T-helper 17 cell (primary cell): ENCODE data around the gene FPR3. TPM values are rescaled to one million over a fixed set of nuclear protein-coding genes. Genes with fewer than 3 reads are reported as not detected.

Source experiments
- ATAC-seq: fragments of 150-1000 bp; cut with Tn5 transposase; 2 replicates; pipeline ENCODE4 v1.10.0; 2021; ENCODE audit warnings: mild to moderate bottlenecking, moderate library complexity
- DNase-seq, 3 donors: peaks; one replicate each; pipeline versions ENCODE4 v3.0.0 to v3.0.0-alpha.2; 2020 to 2021
- H3K9me3 ChIP-seq: one replicate; pipeline ENCODE4 v1.7.0; 2013; ENCODE audit warnings: low read length, mild to moderate bottlenecking; ENCODE audit not compliant: control insufficient read depth, poor library complexity, severe bottlenecking
- H3K27ac Mint-ChIP-seq: one replicate; pipeline ENCODE4 v1.8.0; 2022; ENCODE audit warnings: mild to moderate bottlenecking, moderate library complexity, mixed read lengths
- H3K27me3 Mint-ChIP-seq: one replicate; pipeline ENCODE4 v1.8.0; 2022; ENCODE audit warnings: mixed read lengths
- H3K36me3 Mint-ChIP-seq: one replicate; pipeline ENCODE4 v1.8.0; 2022; ENCODE audit warnings: low read depth, mixed read lengths
- H3K4me1 Mint-ChIP-seq: one replicate; pipeline ENCODE4 v1.8.0; 2022; ENCODE audit warnings: mild to moderate bottlenecking, mixed read lengths
- H3K4me3 Mint-ChIP-seq: one replicate; pipeline ENCODE4 v1.8.0; 2022; ENCODE audit warnings: mild to moderate bottlenecking, moderate library complexity, mixed read lengths
- total RNA-seq, 4 donors: library from RNA in 2 of 4; stranded (reverse) in 2 of 4; gene quantifications; one replicate each; pipeline ENCODE4 v1.2.3 and lab custom pipeline; 2022 to 2026

The FPR3 gene
- total RNA-seq, 2 donors from 2014 or later = not detected

DNA sequence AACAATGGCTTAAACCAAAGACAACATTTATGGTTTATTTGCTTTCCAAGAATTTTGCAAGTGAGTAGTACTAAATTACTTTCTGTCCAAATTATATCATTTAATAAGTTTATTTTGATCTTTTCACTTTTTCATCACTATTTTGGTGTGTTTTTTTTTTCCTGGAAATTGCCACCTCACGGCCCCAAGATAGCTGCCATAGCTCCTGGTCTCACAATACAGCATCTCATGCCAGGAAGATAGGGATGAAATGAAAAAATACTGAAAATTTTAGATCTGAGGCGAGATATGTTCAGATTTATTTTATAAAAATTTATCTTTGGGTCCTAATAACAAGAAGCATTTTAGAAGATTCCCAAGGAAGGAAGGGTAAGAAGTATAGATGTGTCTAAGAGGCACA lies 6.9 kb upstream of the FPR3 start:
- DNase-seq (no peak), ATAC-seq (no peak)
- H3K4me1 Mint-ChIP-seq = no peaks in the 10 kb centered on the region
- peaks cover 5% of the 10 kb centered on the region for H3K9me3 ChIP-seq
- no peak overlapping the region for H3K4me3 Mint-ChIP-seq
- H3K27me3 Mint-ChIP-seq = no peaks in the 10 kb centered on the region
- peaks cover 2% of the 10 kb centered on the region for H3K36me3 Mint-ChIP-seq
- H3K27ac Mint-ChIP-seq = no peak overlapping the region

DNA sequence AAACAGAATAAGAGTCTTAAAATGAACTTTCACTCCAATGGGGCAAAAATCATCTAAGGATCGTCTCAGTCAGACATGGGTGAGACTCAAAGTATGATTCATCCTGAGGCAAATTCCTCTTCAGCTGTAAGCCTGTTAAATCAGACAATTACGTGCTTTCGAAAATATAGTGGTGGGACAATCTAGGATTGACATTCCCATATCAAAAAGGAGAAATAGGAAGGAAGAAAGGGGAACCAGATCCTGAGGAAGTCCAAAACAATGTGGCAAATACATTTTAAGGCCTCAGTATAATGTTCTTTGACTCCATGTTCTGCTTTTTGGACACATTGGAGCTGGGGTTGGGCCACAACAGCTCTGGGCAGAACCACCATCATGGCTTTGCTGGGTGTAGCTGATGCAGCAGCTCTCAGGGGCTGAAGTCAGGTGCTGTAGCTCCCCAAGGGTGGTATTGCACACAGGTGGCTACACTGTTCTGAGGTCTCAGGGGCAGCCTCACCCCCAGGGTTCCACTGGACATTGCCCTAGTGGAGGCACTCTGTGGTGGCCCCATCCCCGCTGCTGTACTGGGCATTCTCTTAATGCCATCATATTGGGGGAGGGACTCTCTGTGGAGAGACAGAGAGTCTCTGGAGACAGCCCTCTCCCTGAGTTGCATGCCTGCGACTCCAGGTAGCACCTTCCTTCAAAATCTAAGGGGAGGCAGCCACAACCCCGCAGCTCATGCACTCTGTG lies 5.7 kb upstream of the FPR3 start:
- H3K27me3 Mint-ChIP-seq = no peaks in the 10 kb centered on the region
- no peak overlapping the region for H3K27ac Mint-ChIP-seq
- no peak overlapping the region for H3K4me3 Mint-ChIP-seq
- H3K36me3 Mint-ChIP-seq = peaks cover 2% of the 10 kb centered on the region
- ATAC-seq = no peak
- H3K9me3 ChIP-seq = peaks cover 5% of the 10 kb centered on the region
- DNase-seq = no peak
- no peaks in the 10 kb centered on the region for H3K4me1 Mint-ChIP-seq

DNA sequence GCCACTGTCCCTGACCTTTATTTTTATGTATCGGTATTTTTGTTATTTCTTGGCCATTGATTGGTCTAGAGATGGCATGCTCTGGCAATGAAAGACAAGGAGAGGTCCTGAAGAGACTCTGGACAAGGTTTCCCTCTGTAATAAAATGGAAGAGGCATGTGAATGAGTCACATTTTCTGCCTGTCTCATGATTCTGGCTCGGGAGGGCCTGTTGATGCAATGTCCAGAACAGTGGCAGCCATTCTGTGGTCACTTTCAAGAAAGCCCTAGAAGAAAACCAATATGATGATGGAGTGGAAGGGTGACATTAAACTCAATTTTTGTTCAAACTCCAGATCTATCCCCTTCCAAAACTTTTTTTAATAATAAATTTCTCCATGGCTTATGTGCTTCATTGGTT lies 2.0 kb upstream of the FPR3 start:
- Mint-ChIP-seq H3K27ac (no peak overlapping the region), H3K27me3 (no peaks in the 10 kb centered on the region), H3K4me3 (no peak overlapping the region), H3K36me3 (peaks cover 2% of the 10 kb centered on the region), H3K4me1 (no peaks in the 10 kb centered on the region)
- ATAC-seq = no peak
- no peak for DNase-seq
- H3K9me3 ChIP-seq = peaks cover 5% of the 10 kb centered on the region

DNA sequence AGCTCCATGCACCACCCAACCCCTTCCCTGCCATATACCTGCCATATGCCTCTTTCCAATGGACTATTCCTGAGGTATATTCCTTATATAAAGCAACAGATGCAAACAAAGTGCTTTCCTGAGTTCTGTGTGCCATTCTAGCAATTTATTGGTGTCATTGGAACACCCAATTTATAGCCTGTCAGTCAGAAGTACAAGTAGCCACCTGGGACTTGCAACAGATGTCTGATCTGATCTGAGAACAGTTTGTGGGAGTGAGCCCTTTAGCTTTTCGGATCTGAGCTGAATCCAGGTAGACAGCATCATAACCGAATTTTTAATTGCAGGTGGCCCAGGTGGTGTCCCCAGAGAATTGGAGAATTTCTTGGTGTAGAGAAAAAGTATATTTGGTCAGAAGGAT lies 963 bp upstream of the FPR3 start:
- Mint-ChIP-seq H3K27me3 (no peaks in the 10 kb centered on the region), H3K36me3 (peaks cover under 1% of the 10 kb centered on the region), H3K4me1 (no peaks in the 10 kb centered on the region), H3K4me3 (no peak overlapping the region), H3K27ac (no peak overlapping the region)
- peaks cover 5% of the 10 kb centered on the region for H3K9me3 ChIP-seq
- DNase-seq (no peak), ATAC-seq (no peak)

DNA sequence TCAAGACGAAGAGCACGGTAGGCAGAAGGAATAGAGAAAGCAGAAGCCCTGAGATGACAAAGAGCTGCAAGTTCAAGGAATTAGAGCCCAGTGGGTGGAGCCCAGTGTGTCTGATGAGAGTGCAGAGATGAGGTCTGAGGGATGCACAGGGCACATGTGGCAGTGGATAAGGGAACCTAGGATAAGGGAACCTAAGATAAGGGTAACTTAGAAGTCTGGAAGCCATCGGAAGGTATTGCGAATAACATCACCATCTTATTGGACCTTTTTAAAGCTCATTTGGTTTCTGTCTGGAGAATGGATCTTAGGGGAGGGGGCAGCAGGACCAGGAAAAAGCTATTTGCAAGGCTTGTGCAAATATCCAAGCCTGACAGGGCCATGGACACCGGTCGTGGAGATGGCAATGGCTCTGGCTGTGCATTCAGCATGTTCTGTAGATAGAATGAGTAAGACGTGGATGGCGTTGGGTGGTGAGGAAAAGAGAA lies 1.3 kb downstream of the FPR3 start:
- peaks cover 5% of the 10 kb centered on the region for H3K27me3 Mint-ChIP-seq
- H3K36me3 Mint-ChIP-seq = no peaks in the 10 kb centered on the region
- DNase-seq = no peak
- no peaks in the 10 kb centered on the region for H3K4me1 Mint-ChIP-seq
- no peak for ATAC-seq
- no peak overlapping the region for H3K27ac Mint-ChIP-seq
- H3K4me3 Mint-ChIP-seq = no peak overlapping the region
- peaks cover 3% of the 10 kb centered on the region for H3K9me3 ChIP-seq

DNA sequence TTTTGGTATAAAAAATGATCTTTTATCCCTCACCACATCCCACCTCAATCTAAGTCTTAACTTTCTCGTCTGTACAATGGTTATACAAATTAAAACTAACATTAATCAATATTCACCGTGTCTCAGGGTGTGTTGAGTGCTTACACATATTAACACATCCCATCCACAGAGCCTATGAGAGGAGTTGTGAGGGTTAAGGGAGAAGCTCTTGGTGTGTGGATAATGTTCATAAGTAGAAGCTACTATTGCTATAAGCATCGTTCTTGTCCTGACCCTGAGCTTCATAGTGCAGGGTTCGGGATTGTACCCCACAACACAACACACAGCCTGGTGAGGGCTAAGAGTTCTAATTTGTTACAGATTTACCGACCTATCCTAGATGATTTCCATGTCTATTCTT lies 2.5 kb downstream of the FPR3 start:
- DNase-seq (no peak), ATAC-seq (no peak)
- Mint-ChIP-seq H3K4me3 (no peak overlapping the region), H3K27me3 (peaks cover 5% of the 10 kb centered on the region), H3K36me3 (no peaks in the 10 kb centered on the region), H3K27ac (no peak overlapping the region), H3K4me1 (no peaks in the 10 kb centered on the region)
- H3K9me3 ChIP-seq = peaks cover 3% of the 10 kb centered on the region

DNA sequence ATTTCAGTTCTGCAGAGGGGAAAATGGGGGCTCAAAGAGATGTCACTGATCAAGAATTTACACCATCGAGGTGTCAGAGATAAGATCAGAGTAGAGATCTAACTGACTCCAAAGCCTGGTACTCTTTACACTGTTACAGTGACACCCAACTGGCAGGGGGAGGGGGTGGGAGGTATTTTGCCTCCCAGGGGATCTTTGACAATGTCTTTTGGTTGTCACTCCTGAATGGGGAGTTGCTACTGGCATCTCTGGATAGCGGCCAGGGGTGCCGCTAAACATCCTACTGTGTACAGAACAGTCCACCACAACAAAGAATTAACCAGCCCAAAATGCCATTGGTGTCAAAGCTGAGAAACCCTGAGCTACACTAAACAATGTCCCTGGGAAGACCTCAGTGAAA lies 3.1 kb downstream of the FPR3 start:
- Mint-ChIP-seq H3K27me3 (peaks cover 5% of the 10 kb centered on the region), H3K36me3 (no peaks in the 10 kb centered on the region), H3K4me3 (no peak overlapping the region), H3K4me1 (no peaks in the 10 kb centered on the region), H3K27ac (no peak overlapping the region)
- no peaks in the 10 kb centered on the region for H3K9me3 ChIP-seq
- DNase-seq (no peak), ATAC-seq (no peak)

DNA sequence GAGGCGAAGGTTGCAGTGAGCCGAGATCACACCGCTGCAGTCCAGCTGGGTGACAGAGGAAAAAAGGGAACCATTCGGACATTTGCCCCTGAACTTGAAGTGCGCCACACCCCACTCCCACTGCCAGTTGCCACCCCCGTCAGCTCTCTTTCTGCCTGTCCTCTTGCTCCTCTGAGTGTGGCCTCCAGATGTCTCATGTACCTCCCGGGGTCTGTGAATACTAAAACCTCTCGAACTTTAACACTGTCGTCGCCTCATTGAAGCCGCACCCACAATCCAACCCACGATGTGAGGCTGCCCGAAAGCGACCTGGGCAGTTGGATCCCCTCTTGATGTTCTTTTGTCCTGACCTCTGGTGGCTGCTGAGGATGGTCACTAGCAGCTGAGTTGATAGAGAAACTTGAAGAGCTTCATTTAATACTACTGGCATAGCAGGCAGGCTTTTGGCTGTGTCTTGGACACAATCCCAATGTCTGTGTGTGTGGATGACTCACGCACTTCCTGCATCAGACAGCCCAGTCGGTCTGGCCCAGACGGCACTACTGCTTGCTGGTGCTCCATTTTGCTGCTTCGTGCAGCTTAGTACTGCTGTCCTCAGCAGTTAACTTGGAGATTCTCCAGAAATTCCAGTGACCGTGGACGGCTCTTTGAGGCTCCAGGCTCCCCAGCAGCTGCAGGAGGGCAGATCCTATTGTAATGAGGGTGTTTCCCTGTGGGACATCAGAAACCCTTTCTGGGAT lies 4.2 kb downstream of the FPR3 start:
- peaks cover 5% of the 10 kb centered on the region for H3K27me3 Mint-ChIP-seq
- H3K36me3 Mint-ChIP-seq = no peaks in the 10 kb centered on the region
- no peak overlapping the region for H3K27ac Mint-ChIP-seq
- no peaks in the 10 kb centered on the region for H3K9me3 ChIP-seq
- no peak for DNase-seq
- H3K4me1 Mint-ChIP-seq = no peaks in the 10 kb centered on the region
- ATAC-seq = no peak
- H3K4me3 Mint-ChIP-seq = no peak overlapping the region

DNA sequence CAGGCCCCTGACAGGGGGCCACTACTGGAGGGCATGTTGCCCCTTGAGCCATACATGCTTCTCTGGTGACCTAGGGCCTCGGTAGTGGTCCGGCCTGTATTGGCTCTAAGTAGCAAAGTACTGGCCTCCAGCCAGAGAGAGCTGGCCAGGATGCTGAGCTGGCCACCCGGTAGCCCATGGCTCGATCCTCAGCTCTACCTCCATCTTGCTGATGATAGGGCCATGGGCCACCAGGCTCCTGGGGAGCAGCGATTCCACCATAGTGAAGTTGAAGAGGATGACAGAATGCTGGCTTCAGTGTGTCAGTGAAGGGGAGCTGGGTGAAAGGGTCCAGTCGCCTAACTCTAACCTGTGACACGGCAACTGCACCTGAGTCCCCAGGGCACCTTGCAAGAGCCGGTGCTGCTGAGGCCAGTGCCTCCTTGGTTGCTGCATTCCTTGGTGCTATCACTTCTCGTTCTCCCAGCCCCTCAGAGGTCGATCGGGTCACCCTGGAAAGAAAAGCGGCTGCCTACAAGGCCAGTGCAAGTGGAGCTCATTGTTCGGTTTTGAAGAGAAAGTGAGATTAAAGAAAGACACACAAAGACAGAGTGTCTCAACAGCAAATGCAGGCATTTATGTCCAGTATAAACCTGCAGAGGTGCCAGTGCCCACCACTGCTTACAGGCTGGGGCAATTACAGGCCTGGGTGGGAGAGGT lies 5.0 kb downstream of the FPR3 start:
- Mint-ChIP-seq H3K36me3 (no peaks in the 10 kb centered on the region), H3K27me3 (peaks cover 5% of the 10 kb centered on the region), H3K4me3 (no peak overlapping the region), H3K4me1 (no peaks in the 10 kb centered on the region), H3K27ac (no peak overlapping the region)
- DNase-seq (no peak), ATAC-seq (no peak)
- no peaks in the 10 kb centered on the region for H3K9me3 ChIP-seq

DNA sequence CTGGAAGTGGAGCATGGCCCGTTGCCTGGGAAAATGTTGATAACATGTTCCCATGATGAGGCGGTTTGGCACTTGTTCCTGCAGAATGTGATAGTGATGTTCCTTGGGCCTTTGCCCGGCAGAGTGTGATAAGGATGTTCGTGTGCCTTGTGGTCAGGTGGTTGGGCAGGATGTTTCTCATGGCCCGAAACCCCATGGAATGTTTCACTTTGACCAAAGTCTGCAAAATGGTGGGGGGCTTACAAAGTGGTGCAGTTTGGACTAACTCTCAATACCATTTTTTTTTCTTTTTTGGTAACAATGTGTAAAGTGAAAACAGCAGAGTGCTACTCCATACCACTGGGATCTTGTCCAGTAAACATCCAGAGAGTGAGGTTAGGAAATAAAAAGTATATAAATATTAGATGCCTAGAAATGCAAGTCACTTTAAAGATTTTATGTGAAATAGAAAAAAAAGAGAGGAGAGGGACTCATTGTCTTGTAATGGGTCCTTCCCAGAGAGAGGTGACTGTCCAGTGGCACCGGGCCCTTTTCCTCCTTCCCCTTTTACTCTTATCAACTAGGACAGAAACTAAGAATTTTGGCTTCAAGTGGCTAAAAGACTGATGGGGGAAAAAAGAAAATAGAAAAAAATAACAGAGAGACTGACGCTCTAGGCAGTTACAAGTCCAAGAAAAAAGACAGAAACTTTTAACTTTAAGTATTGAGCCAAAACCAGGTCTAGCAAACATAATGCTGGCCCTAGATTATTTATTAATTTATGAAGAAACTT lies 5.7 kb downstream of the FPR3 start:
- no peak overlapping the region for H3K4me3 Mint-ChIP-seq
- ATAC-seq = no peak
- no peaks in the 10 kb centered on the region for H3K4me1 Mint-ChIP-seq
- H3K27ac Mint-ChIP-seq = no peak overlapping the region
- no peak for DNase-seq
- no peaks in the 10 kb centered on the region for H3K36me3 Mint-ChIP-seq
- H3K9me3 ChIP-seq = no peaks in the 10 kb centered on the region
- peaks cover 5% of the 10 kb centered on the region for H3K27me3 Mint-ChIP-seq

DNA sequence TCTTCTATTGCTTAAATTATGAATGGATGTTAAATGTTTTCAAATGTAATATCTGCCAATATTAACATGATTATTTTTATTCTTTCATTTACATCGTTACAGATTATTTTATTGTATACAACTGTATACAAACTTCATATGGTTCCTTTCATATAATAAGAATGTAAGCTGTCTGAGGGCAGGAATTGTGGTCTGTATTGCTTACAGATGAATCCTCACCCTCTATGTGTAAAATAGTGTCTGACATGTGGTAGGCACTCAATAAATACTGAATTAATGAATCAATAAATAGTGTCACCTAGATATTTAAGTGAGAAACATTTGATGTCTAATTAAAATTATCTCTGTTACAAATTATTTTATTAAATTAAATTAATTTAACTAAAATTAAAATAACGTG lies 7.8 kb downstream of the FPR3 start:
- Mint-ChIP-seq H3K4me1 (no peaks in the 10 kb centered on the region), H3K4me3 (no peak overlapping the region), H3K36me3 (no peaks in the 10 kb centered on the region), H3K27ac (no peak overlapping the region), H3K27me3 (peaks cover 5% of the 10 kb centered on the region)
- no peak for DNase-seq
- no peaks in the 10 kb centered on the region for H3K9me3 ChIP-seq
- ATAC-seq = no peak

DNA sequence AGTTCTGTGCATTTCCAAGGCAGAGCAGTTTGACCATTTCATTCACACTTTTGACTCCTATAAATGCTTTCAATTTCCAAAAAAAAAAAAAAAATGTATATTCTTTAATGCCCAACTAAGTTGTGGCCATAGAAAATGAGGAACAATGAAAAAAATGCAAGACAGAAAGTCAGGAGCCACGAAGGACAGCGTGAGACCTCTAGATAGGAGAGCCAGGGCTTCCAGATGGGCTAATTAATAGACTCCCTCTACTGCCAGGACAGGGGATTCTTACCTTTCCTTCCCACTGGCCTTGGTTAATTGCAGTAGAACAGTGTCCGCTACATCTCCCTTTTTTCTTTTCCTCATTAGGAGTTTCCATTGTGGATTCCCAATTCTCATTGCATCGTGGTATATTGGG lies 8.6 kb downstream of the FPR3 start:
- Mint-ChIP-seq H3K27ac (no peak overlapping the region), H3K4me1 (no peaks in the 10 kb centered on the region), H3K36me3 (no peaks in the 10 kb centered on the region)

DNA sequence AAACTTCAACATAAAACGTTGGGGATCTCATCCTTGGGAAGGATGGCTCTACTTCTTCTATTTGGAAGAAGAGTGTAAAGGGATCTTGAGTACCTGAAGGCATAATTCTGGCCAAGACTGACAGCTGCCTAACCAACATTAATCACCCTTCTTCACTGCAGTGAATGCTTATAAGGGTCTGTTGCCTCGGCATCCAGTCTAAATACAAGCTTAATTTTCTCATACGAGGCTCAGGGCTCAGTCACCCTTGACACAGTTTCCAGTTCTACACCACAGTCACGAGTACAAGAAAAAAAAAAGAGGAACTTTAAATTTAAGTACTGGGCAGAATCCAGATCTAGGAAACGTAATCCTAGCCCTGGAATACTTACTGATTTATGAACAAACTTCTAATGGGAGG lies 9.0 kb downstream of the FPR3 start:
- DNase-seq = no peak
- H3K9me3 ChIP-seq = no peaks in the 10 kb centered on the region
- Mint-ChIP-seq H3K4me3 (no peak overlapping the region), H3K36me3 (no peaks in the 10 kb centered on the region), H3K4me1 (no peaks in the 10 kb centered on the region), H3K27me3 (peaks cover 5% of the 10 kb centered on the region), H3K27ac (no peak overlapping the region)
- ATAC-seq = no peak

More for the DNA sequence above, 8.6 kb downstream of the FPR3 start:
- Mint-ChIP-seq H3K4me3 (no peak overlapping the region), H3K27me3 (peaks cover 5% of the 10 kb centered on the region)
- DNase-seq = no peak
- ATAC-seq = no peak
- H3K9me3 ChIP-seq = no peaks in the 10 kb centered on the region
